Panc1 (cell line): Measurements from ENCODE around the gene IQSEC1. TPM values are rescaled to one million over a fixed set of nuclear protein-coding genes. Genes with fewer than 3 reads are reported as not detected.

Source experiments
- ATAC-seq: fragments of 200-7000 bp; cut with Tn5 transposase; 2 replicates; pipeline ENCODE4 v1.9.1; 2020; ENCODE audit warnings: mild to moderate bottlenecking, moderate library complexity
- BruUV-seq: library from RNA; stranded (reverse); fragments of 400-500 nt; replicated peaks from 2 replicates; lab custom pipeline; 2021; lab: Mats Ljungman, UMichigan
- CTCF ChIA-PET: fragments of 300-600 bp; sonication (Branson Sonifier 250); formaldehyde crosslinking; loops from one replicate; lab custom pipeline; 2022; ENCODE audit warnings: antibody characterized with exemption; lab: Charles Lee
- POLR2A ChIA-PET: fragments of 300-600 bp; sonication (Branson Sonifier 250); formaldehyde crosslinking; loops from one replicate; lab custom pipeline; 2022; ENCODE audit warnings: antibody characterized with exemption; lab: Charles Lee
- DNase-seq: peaks from one replicate; pipeline ENCODE4 v3.0.0-alpha.2; 2010; ENCODE audit warnings: low read depth, low spot score
- H3K27ac ChIP-seq: 2 replicates; pipeline ENCODE4 v1.5.1; 2011; ENCODE audit warnings: mild to moderate bottlenecking, low read length, inconsistent platforms
- H3K27me3 ChIP-seq: fragments of 200-500 bp; sonication (Bioruptor generic); 2 replicates; pipeline ENCODE4 v1.6.0; 2014; ENCODE audit warnings: low read length, inconsistent platforms; ENCODE audit not compliant: control insufficient read depth, insufficient read depth
- H3K36me3 ChIP-seq: fragments of 200-500 bp; sonication (Bioruptor generic); 2 replicates; pipeline ENCODE4 v1.5.1; 2014; ENCODE audit warnings: inconsistent platforms, mild to moderate bottlenecking, low read length, moderate library complexity; ENCODE audit not compliant: control insufficient read depth, insufficient read depth
- H3K4me1 ChIP-seq: 2 replicates; pipeline ENCODE4 v1.5.1; 2011; ENCODE audit warnings: inconsistent platforms, mild to moderate bottlenecking, low read length, moderate library complexity; ENCODE audit not compliant: control insufficient read depth, insufficient read depth
- H3K4me3 ChIP-seq, 2 experiments: 2 replicates each; pipeline ENCODE4 v1.5.1; 2011 to 2012; ENCODE audit warnings: low read depth in 2 of 2, low read length in 2 of 2, mild to moderate bottlenecking in 2 of 2, inconsistent platforms in 1 of 2, moderate library complexity in 1 of 2
- H3K9me3 ChIP-seq: fragments of 200-500 bp; sonication (Bioruptor generic); 2 replicates; pipeline ENCODE4 v1.5.1; 2014; ENCODE audit warnings: low read depth, mild to moderate bottlenecking, inconsistent platforms, low read length, moderate library complexity; ENCODE audit not compliant: control insufficient read depth, insufficient read depth
- POLR2AphosphoS5 ChIP-seq: IDR thresholded peaks from 2 replicates; pipeline ENCODE4 v1.6.1; 2012; ENCODE audit warnings: mild to moderate bottlenecking, low read depth, low read length, moderate library complexity
- SIN3A ChIP-seq: IDR thresholded peaks from 2 replicates; pipeline ENCODE4 v1.6.1; 2012; ENCODE audit warnings: low read depth, mild to moderate bottlenecking, low read length, moderate library complexity, borderline replicate concordance; ENCODE audit not compliant: insufficient read depth
- TCF7L2 ChIP-seq: IDR thresholded peaks from 2 replicates; pipeline ENCODE4 v1.6.1; 2011; ENCODE audit warnings: mild to moderate bottlenecking, low read depth, low read length, inconsistent platforms
- in situ Hi-C: cut with HindIII; loops from 2 replicates; pipeline ENCODE4 v1.10.0; 2016; ENCODE audit warnings: low sequenced_read_pairs, low pct_unique_long_range_greater_than_20kb
- intact Hi-C: fragments of 100-400 bp; cut with micrococcal nuclease; formaldehyde crosslinking; loops from one replicate; pipeline ENCODE4 v1.10.0; 2022; ENCODE audit not compliant: unreplicated experiment
- total RNA-seq: library from RNA; stranded (reverse); gene quantifications from one replicate; pipeline ENCODE4 v1.2.1, GENCODE V29; 2021; ENCODE audit not compliant: unreplicated experiment
- TF ChIP-seq, protein P1 (sequence below), 2 experiments: IDR thresholded peaks; 2 replicates each; pipeline ENCODE4 v1.6.1; 2011 to 2012; ENCODE audit warnings: low read depth in 2 of 2, control low read depth in 1 of 2, low read length in 1 of 2, mild to moderate bottlenecking in 1 of 2, moderate library complexity in 1 of 2; ENCODE audit not compliant: insufficient read depth in 1 of 2
- TF ChIP-seq, protein P2 (sequence below): fragments of 450-650 bp; IDR thresholded peaks from 2 replicates; pipeline ENCODE4 v1.5.1; 2017; ENCODE audit warnings: mild to moderate bottlenecking

IQSEC1 gene
- total RNA-seq, 1 experiment from 2014 or later: 28.4 TPM

DNA sequence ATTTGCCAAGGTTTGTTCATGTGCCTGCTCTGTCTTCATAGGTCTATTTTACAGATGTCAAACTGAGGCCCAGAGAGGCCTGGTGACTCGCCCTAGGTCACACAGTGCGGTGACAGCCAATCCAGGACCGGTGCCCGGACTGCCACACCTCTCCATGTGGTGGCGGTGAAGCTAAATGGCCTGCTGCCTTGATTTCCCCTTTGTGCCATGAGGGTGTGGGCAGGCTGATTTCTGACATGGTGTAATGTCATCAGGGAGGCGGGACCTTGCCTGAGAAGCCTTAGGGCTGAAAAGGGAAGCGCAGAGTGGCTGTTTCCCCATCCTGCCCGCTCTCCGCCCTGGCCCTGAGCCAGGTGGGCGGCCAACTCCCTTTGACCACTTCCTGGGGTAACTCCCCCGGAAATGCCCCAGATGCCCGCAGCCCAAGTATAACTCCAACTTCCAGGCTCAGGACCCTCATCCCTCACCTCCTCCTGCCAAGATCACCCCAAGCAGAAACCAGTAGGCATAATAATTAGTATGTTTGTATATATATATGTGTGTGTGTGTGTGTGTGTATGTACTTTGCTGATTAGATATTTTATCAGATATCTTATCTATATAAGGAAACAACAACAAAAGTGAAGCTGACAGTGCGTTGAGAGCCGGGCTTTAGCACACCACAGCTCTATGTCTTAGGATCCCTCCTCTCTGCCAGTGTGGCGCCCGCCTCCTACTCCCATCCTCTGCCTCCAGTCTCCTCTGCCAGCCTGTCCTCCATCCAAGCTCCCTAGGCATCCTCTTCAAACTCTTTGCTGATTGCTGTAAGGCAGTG is 63.9 kb downstream of the IQSEC1 start:
- Histone ChIP-seq H3K27me3 (no peaks in the 10 kb centered on the region), H3K27ac (no peak overlapping the region), H3K9me3 (no peaks in the 10 kb centered on the region), H3K4me3 (no peak overlapping the region), H3K4me1 (no peaks in the 10 kb centered on the region; the same call in 1 of the 2 replicates), H3K36me3 (no peaks in the 10 kb centered on the region)
- in situ Hi-C loops (no loop called here), intact Hi-C loops (no loop called here)
- BruUV-seq: no TSS peak
- TF ChIP-seq, protein P1, sequence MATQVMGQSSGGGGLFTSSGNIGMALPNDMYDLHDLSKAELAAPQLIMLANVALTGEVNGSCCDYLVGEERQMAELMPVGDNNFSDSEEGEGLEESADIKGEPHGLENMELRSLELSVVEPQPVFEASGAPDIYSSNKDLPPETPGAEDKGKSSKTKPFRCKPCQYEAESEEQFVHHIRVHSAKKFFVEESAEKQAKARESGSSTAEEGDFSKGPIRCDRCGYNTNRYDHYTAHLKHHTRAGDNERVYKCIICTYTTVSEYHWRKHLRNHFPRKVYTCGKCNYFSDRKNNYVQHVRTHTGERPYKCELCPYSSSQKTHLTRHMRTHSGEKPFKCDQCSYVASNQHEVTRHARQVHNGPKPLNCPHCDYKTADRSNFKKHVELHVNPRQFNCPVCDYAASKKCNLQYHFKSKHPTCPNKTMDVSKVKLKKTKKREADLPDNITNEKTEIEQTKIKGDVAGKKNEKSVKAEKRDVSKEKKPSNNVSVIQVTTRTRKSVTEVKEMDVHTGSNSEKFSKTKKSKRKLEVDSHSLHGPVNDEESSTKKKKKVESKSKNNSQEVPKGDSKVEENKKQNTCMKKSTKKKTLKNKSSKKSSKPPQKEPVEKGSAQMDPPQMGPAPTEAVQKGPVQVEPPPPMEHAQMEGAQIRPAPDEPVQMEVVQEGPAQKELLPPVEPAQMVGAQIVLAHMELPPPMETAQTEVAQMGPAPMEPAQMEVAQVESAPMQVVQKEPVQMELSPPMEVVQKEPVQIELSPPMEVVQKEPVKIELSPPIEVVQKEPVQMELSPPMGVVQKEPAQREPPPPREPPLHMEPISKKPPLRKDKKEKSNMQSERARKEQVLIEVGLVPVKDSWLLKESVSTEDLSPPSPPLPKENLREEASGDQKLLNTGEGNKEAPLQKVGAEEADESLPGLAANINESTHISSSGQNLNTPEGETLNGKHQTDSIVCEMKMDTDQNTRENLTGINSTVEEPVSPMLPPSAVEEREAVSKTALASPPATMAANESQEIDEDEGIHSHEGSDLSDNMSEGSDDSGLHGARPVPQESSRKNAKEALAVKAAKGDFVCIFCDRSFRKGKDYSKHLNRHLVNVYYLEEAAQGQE (IDR thresholded peaks at IDR 0.05; ENCODE audit: insufficient read depth in 1 of 2, low read depth in 2 of 2, low read length in 1 of 2): no peak
- no peak for TF ChIP-seq TCF7L2
- TF ChIP-seq, protein P2, sequence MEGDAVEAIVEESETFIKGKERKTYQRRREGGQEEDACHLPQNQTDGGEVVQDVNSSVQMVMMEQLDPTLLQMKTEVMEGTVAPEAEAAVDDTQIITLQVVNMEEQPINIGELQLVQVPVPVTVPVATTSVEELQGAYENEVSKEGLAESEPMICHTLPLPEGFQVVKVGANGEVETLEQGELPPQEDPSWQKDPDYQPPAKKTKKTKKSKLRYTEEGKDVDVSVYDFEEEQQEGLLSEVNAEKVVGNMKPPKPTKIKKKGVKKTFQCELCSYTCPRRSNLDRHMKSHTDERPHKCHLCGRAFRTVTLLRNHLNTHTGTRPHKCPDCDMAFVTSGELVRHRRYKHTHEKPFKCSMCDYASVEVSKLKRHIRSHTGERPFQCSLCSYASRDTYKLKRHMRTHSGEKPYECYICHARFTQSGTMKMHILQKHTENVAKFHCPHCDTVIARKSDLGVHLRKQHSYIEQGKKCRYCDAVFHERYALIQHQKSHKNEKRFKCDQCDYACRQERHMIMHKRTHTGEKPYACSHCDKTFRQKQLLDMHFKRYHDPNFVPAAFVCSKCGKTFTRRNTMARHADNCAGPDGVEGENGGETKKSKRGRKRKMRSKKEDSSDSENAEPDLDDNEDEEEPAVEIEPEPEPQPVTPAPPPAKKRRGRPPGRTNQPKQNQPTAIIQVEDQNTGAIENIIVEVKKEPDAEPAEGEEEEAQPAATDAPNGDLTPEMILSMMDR: no peak
- TF ChIP-seq SIN3A: no peak
- no peak for TF ChIP-seq POLR2AphosphoS5
- no peak for ATAC-seq
- DNase-seq: no peak
- POLR2A ChIA-PET: no interaction called here
- CTCF ChIA-PET: no interaction called here

DNA sequence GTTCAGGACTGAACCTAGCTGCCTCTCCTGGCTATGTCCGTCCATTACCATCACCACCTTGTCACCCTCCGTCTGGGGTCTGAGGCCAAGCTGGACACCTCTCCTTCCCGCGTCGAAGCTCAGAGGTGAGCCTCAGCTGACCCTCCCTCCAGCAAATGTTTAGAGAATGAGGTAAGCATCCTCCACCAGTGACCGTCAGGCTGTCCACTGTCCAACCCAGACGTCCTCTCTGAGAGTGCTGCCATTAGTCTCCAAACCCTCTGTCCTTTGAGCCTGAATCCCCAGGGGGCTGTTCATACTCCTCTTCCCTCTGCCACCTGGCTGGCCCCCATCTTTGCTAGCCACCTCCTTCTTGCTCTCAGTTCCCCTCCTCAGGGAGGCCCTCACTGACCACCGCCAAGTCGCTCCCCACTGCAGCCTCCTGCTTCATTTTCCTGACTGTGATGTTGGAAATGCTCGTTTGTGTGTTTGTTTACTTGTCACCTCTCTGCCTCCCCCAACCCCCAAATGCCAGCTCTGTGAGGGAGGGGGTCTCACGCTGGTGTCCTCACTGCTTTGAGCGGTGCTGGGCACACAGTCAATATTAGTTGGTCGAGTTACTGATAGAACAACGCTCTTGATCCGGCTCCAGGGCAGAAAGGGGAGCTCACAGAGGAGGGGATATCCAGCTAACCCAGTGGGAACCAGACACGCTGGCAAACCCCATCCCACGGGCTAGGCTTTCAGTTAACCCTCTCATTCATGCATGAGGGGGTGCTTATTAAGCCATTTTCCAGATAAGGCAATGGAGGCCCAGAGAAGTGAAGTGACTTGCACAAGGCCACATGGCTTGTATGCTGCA is 64.9 kb downstream of the IQSEC1 start:
- ATAC-seq (no peak), DNase-seq (no peak)
- in situ Hi-C loops: no loop called here
- Histone ChIP-seq H3K27me3 (no peaks in the 10 kb centered on the region), H3K27ac (no peak overlapping the region), H3K9me3 (no peaks in the 10 kb centered on the region), H3K36me3 (no peaks in the 10 kb centered on the region), H3K4me1 (no peaks in the 10 kb centered on the region; the same call in 1 of the 2 replicates), H3K4me3 (no peak overlapping the region)
- ChIA-PET CTCF (no interaction called here), POLR2A (no interaction called here)
- BruUV-seq: no TSS peak
- intact Hi-C loops: no loop called here
- TF ChIP-seq, protein P2: no peak
- no peak for TF ChIP-seq POLR2AphosphoS5
- TF ChIP-seq, protein P1 (IDR thresholded peaks at IDR 0.05; ENCODE audit: insufficient read depth in 1 of 2, low read depth in 2 of 2, low read length in 1 of 2): no peak
- TF ChIP-seq SIN3A: no peak
- TF ChIP-seq TCF7L2: no peak
